Right lobe of liver (tissue), 4 donors: ENCODE results near the gene CLEC19A.
"Not testable (repeated sequence)": the region's sequence is repeated elsewhere in the genome, so short reads cannot be mapped to it uniquely, and the experiment has no call there.

Experiments used
- CTCF ChIP-seq, 4 donors: fragments of 200-600 bp in 3 of 4; fragments of 450-650 bp in 1 of 4; IDR thresholded peaks; one replicate each; pipeline versions ENCODE4 v1.5.1 to v1.8.0; 2016 to 2022; ENCODE audit warnings: antibody characterized with exemption in 4 of 4, mild to moderate bottlenecking in 2 of 4
- POLR2A ChIP-seq: fragments of 450-650 bp; IDR thresholded peaks from one replicate; pipeline ENCODE4 v1.6.1; 2017; ENCODE audit warnings: antibody characterized with exemption, mild to moderate bottlenecking
- donor health status: DM: no; HTN: no; CAD: no.
- donor health status: DM: no; HTN: no; CAD: no.
- donor health status: DM: no; HTN: yes; CAD: no.

- not testable (repeated sequence) for TF ChIP-seq CTCF (IDR thresholded peaks at IDR 0.05); POLR2A
These were observed 35.7 kb downstream of the CLEC19A start for GRCh38 chr16:19321186-19321585.
